Activated CD4-positive, alpha-beta T cell treated with anti-CD3 and anti-CD28 coated beads for 36 hours (primary cell): ENCODE results near the gene UBA6. TPM values are rescaled to one million over a fixed set of nuclear protein-coding genes. Genes with fewer than 3 reads are reported as not detected.

Source experiments
- ATAC-seq: fragments of 200-7000 bp; cut with Tn5 transposase; one replicate; pipeline ENCODE4 v1.10.0; 2021; ENCODE audit warnings: mild to moderate bottlenecking, moderate library complexity
- CTCF ChIA-PET: fragments of 350-600 bp; sonication (Branson Sonifier 250); formaldehyde crosslinking; loops from one replicate; lab custom pipeline; 2021; ENCODE audit warnings: antibody characterized with exemption; lab: Charles Lee
- POLR2A ChIA-PET: fragments of 350-600 bp; sonication (Branson Sonifier 250); formaldehyde crosslinking; loops from one replicate; lab custom pipeline; 2021; ENCODE audit warnings: antibody characterized with exemption, inconsistent platforms; lab: Charles Lee
- DNase-seq: peaks from one replicate; pipeline ENCODE4 v3.0.0-alpha.2; 2020
- H3K27ac Mint-ChIP-seq: one replicate; pipeline ENCODE4 v1.8.0; 2021; ENCODE audit warnings: mixed read lengths
- H3K27me3 Mint-ChIP-seq: one replicate; pipeline ENCODE4 v1.8.0; 2021; ENCODE audit warnings: mixed read lengths
- H3K36me3 Mint-ChIP-seq: one replicate; pipeline ENCODE4 v1.8.0; 2021; ENCODE audit warnings: low read depth, mixed read lengths
- H3K4me1 Mint-ChIP-seq: one replicate; pipeline ENCODE4 v1.8.0; 2021; ENCODE audit warnings: mixed read lengths
- H3K4me3 Mint-ChIP-seq: one replicate; pipeline ENCODE4 v1.8.0; 2021; ENCODE audit warnings: mild to moderate bottlenecking, moderate library complexity, mixed read lengths
- H3K9me3 Mint-ChIP-seq: one replicate; pipeline ENCODE4 v1.8.0; 2021; ENCODE audit warnings: low read depth, mixed read lengths
- intact Hi-C, 2 experiments: fragments of 100-400 bp; cut with DNase I in 1 of 2; cut with micrococcal nuclease in 1 of 2; formaldehyde crosslinking; loops; one replicate each; pipeline versions ENCODE4 v1.14.2 to v1.15.1; 2022 to 2024; cut with DNase I, micrococcal nuclease
- total RNA-seq, 2 experiments: library from RNA; stranded (reverse); gene quantifications; one replicate each; pipeline ENCODE4 v1.2.3, GENCODE V29; 2021

Gene UBA6
- total RNA-seq, 2 experiments from 2014 or later, result 88.3 to 97.3 TPM

DNA sequence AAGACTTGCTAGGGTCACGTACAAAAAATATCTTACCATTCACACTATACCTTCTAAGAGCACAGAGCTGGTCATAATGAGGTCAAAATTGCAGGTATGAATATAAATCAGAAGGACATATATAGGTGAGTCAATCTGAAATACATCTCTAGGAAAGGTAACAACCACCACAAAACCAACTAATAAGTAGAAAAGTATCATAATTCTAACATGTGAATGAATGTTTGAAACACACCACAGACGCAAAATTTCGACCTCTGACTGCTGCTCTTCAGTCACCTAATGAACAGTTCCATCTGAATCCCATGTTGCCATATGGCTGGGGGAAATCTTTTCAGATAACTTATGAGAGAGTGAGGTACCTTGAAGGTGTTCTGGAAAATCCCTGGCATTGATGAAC is 120.4 kb downstream of the UBA6 start:
- intact Hi-C loops, result loop anchor here (2.0 to 5.0 kb wide), 4 partner anchors 33 to 77 kb away; partner anchors contain the start of gene CENPC (in 2 of the 2)
- Mint-ChIP-seq H3K4me3 (no peak overlapping the region), H3K27me3 (no peaks in the 10 kb centered on the region), H3K27ac (peak overlapping the region; percentile 56), H3K36me3 (peaks cover 9% of the 10 kb centered on the region), H3K9me3 (peaks cover 2% of the 10 kb centered on the region), H3K4me1 (peaks cover 36% of the 10 kb centered on the region)
- POLR2A ChIA-PET, result no interaction called here
- DNase-seq, result peak; percentile 30
- peak; percentile 62 for ATAC-seq
- CTCF ChIA-PET, result interaction anchor here (0.7 to 0.8 kb wide), 2 partner anchors 11 to 119 kb away, joined by 3 to 4 read pairs; no protein-coding TSS in a partner anchor

DNA sequence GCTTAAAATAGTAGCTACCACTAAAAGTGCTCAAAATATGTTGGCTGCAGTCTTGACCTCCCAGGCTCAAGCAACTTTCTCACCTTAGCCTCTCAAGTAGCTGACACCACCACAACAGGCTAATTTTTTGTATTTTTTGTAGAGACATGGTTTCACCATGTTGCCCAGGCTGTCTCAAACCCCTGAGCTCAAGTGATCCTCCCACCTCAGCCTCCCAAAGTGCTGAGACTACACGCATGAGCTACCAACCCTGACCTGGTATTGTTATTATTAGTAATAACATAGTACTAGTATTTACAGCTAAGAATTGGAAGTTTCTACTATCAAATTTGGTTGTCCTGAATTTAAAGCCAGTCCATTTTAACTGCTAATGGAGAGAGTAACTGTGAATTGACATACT is 124.4 kb downstream of the UBA6 start:
- POLR2A ChIA-PET, result interaction anchor here (0.6 kb wide), 1 partner anchor 775 kb away, joined by 3 read pairs; no protein-coding TSS in a partner anchor
- no peaks in the 10 kb centered on the region for H3K27me3 Mint-ChIP-seq
- intact Hi-C loops, result no loop called here
- DNase-seq, result no peak
- ATAC-seq, result no peak
- peaks cover 9% of the 10 kb centered on the region for H3K36me3 Mint-ChIP-seq
- peaks cover 52% of the 10 kb centered on the region for H3K4me1 Mint-ChIP-seq
- H3K27ac Mint-ChIP-seq, result no peak overlapping the region
- H3K9me3 Mint-ChIP-seq, result peaks cover 2% of the 10 kb centered on the region
- CTCF ChIA-PET, result interaction anchor here (0.9 to 1.0 kb wide), 2 partner anchors 16 to 30 kb away, joined by 3 read pairs; no protein-coding TSS in a partner anchor
- no peak overlapping the region for H3K4me3 Mint-ChIP-seq

DNA sequence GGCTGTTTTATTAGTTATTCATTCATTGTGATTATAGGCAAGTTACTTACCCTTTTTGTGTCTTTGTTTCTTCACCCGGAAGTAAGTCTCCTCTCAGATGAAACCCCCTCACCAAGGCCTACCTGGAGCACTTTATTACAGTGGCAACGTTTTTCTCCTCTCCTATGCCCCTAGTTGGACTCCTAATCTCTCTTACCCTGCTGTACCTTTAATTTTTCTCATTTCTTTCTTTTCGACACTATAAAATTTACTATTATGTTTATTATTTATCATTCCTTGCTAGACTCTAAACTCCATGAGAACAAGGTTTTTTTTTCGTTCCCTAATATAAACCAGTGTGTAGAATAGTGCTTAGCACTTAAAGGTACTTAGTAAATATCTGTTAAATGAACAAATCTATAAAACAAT is 124.9 kb downstream of the UBA6 start:
- CTCF ChIA-PET, result interaction anchor here (0.9 to 1.0 kb wide), 2 partner anchors 16 to 30 kb away, joined by 3 read pairs; no protein-coding TSS in a partner anchor
- Mint-ChIP-seq H3K36me3 (peaks cover 9% of the 10 kb centered on the region), H3K27me3 (no peaks in the 10 kb centered on the region), H3K4me3 (peak overlapping the region; percentile 54), H3K27ac (peak overlapping the region; percentile 77), H3K9me3 (peaks cover 2% of the 10 kb centered on the region), H3K4me1 (peaks cover 47% of the 10 kb centered on the region)
- intact Hi-C loops, result no loop called here
- ATAC-seq (no peak), DNase-seq (no peak)
- POLR2A ChIA-PET, result interaction anchor here (0.6 kb wide), 1 partner anchor 774 kb away, joined by 3 read pairs; no protein-coding TSS in a partner anchor

GRCh38 chr4:67575232-67576058 is 125.5 kb downstream of the UBA6 start:
- DNase-seq (no peak), ATAC-seq (peak; percentile 51)
- CTCF ChIA-PET, result no interaction called here

GRCh38 chr4:67573193-67573592 is 127.8 kb downstream of the UBA6 start:
- Mint-ChIP-seq H3K9me3 (no peaks in the 10 kb centered on the region), H3K4me1 (peaks cover 42% of the 10 kb centered on the region), H3K36me3 (no peaks in the 10 kb centered on the region), H3K4me3 (no peak overlapping the region), H3K27me3 (no peaks in the 10 kb centered on the region), H3K27ac (peak overlapping the region; percentile 2)
- intact Hi-C loops, result no loop called here
- ChIA-PET CTCF (no interaction called here), POLR2A (no interaction called here)
- no peak for DNase-seq
- peak; percentile 79 for ATAC-seq

More at GRCh38 chr4:67575232-67576058, 125.5 kb downstream of the UBA6 start:
- intact Hi-C loops, result no loop called here
- Mint-ChIP-seq H3K4me3 (peak overlapping the region; percentile 54), H3K4me1 (peaks cover 41% of the 10 kb centered on the region), H3K27me3 (no peaks in the 10 kb centered on the region), H3K36me3 (peaks cover 8% of the 10 kb centered on the region), H3K9me3 (peaks cover 2% of the 10 kb centered on the region), H3K27ac (peak overlapping the region; percentile 77)
- POLR2A ChIA-PET, result interaction anchor here (0.6 kb wide), 1 partner anchor 774 kb away, joined by 3 read pairs; no protein-coding TSS in a partner anchor

DNA sequence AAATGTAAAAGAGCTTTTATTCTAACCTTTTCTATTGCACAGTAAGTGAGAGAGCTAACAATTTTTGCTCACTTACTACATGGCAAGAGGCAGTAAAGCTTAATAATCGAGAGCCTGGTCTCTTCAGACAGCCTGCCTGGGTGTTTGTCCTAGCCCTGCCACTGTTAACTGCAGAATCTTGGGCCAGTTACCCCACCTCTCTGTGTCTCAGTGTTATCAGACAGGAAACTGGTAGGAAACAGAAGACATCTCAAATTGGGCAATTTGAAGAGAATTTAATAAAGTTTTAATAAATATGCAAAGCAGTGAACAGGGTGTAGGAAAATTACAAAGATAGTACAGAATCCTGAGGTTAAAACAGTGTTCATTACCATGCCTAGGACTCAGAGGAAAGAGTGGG is 129.0 kb downstream of the UBA6 start:
- no peak for DNase-seq
- H3K4me1 Mint-ChIP-seq, result peaks cover 42% of the 10 kb centered on the region
- no peak for ATAC-seq
- H3K36me3 Mint-ChIP-seq, result no peaks in the 10 kb centered on the region
- ChIA-PET CTCF (interaction anchor here (1.7 kb wide), 1 partner anchor 24 kb away, joined by 3 read pairs; no protein-coding TSS in a partner anchor), POLR2A (no interaction called here)
- H3K9me3 Mint-ChIP-seq, result no peaks in the 10 kb centered on the region
- intact Hi-C loops, result no loop called here
- no peak overlapping the region for H3K27ac Mint-ChIP-seq
- H3K4me3 Mint-ChIP-seq, result no peak overlapping the region
- H3K27me3 Mint-ChIP-seq, result no peaks in the 10 kb centered on the region

GRCh38 chr4:67570537-67570936 is 130.4 kb downstream of the UBA6 start:
- H3K27me3 Mint-ChIP-seq, result no peaks in the 10 kb centered on the region
- H3K4me1 Mint-ChIP-seq, result peaks cover 38% of the 10 kb centered on the region
- ATAC-seq, result no peak
- no peaks in the 10 kb centered on the region for H3K9me3 Mint-ChIP-seq
- ChIA-PET CTCF (interaction anchor here (1.7 kb wide), 1 partner anchor 23 kb away, joined by 3 read pairs; no protein-coding TSS in a partner anchor), POLR2A (no interaction called here)
- intact Hi-C loops, result no loop called here
- no peak overlapping the region for H3K27ac Mint-ChIP-seq
- H3K36me3 Mint-ChIP-seq, result peaks cover 1% of the 10 kb centered on the region
- no peak overlapping the region for H3K4me3 Mint-ChIP-seq
- DNase-seq, result no peak

DNA sequence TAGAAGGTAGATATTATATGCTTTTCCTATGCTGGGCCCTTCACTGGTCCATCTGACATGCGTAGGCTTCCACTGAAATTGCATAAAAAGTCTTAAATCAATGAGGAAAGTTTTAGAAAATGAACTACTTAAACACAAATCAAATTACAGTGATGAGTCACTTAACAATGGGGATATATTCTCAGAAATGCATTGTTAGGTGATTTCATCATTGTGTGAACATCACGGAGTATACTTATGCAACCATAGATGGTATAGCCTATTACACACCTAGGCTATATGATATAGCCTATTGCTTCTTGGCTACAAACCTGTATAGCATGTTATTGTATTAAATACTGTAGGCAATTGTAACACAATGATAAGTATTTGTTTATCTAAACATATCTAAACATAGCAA is 132.1 kb downstream of the UBA6 start:
- Mint-ChIP-seq H3K27me3 (no peaks in the 10 kb centered on the region), H3K36me3 (peaks cover 1% of the 10 kb centered on the region), H3K4me3 (no peak overlapping the region), H3K9me3 (no peaks in the 10 kb centered on the region), H3K4me1 (peaks cover 31% of the 10 kb centered on the region), H3K27ac (peak overlapping the region; percentile 68)
- ChIA-PET CTCF (interaction anchor here (1.0 to 1.8 kb wide), 2 partner anchors 11 to 133 kb away, joined by 3 to 4 read pairs; partner anchors contain the start of gene UBA6), POLR2A (no interaction called here)
- no peak for DNase-seq
- peak; percentile 49 for ATAC-seq
- intact Hi-C loops, result no loop called here

DNA sequence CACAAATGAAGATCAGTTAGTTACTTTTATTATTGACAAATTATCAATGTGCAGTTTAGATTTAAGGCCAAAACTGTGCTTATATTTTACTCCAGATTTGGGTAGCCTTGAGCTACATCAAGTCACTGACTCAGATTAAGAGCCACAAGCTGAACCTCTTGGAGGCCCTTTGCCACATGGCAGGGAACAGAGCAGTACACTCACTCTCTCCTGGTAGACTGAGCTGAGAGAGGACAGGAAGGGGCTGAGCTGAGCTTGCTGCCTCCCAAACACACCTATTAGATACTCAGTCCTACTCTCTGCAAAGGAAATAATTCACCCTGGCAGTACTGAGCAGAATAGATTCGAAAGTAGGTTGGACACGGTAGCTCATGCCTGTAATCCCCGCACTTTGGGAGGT is 134.6 kb downstream of the UBA6 start:
- peaks cover 15% of the 10 kb centered on the region for H3K4me1 Mint-ChIP-seq
- no peaks in the 10 kb centered on the region for H3K27me3 Mint-ChIP-seq
- intact Hi-C loops, result no loop called here
- ATAC-seq, result peak; percentile 95
- H3K9me3 Mint-ChIP-seq, result peaks cover 2% of the 10 kb centered on the region
- peaks cover 4% of the 10 kb centered on the region for H3K36me3 Mint-ChIP-seq
- peak; percentile 55 for DNase-seq
- no peak overlapping the region for H3K4me3 Mint-ChIP-seq
- CTCF ChIA-PET, result interaction anchor here (1.0 kb wide), 1 partner anchor 20 kb away, joined by 4 read pairs; the partner anchor contains the start of gene CENPC
- peak overlapping the region; percentile 31 for H3K27ac Mint-ChIP-seq
- POLR2A ChIA-PET, result no interaction called here

GRCh38 chr4:67565284-67565683 is 135.7 kb downstream of the UBA6 start:
- ChIA-PET POLR2A (no interaction called here), CTCF (no interaction called here)
- Mint-ChIP-seq H3K4me3 (no peak overlapping the region), H3K4me1 (peaks cover 18% of the 10 kb centered on the region), H3K9me3 (peaks cover 2% of the 10 kb centered on the region), H3K27ac (no peak overlapping the region), H3K27me3 (no peaks in the 10 kb centered on the region), H3K36me3 (peaks cover 4% of the 10 kb centered on the region)
- DNase-seq (no peak), ATAC-seq (no peak)
- intact Hi-C loops, result no loop called here
